AG09309 (cell line): ENCODE measurements around the gene TNK2.

Experiments
- DNase-seq: peaks from one replicate; pipeline ENCODE4 v3.0.0-alpha.2; 2010; ENCODE audit warnings: low read depth
- H3K4me3 ChIP-seq: 2 replicates; pipeline ENCODE4 v1.5.1; 2011; ENCODE audit warnings: mild to moderate bottlenecking, low read depth, low read length, moderate library complexity; ENCODE audit not compliant: control insufficient read depth
- TF ChIP-seq, protein P1 (sequence below): IDR thresholded peaks from 2 replicates; pipeline ENCODE4 v1.5.1; 2011; ENCODE audit warnings: mild to moderate bottlenecking, low read depth, low read length, inconsistent platforms; ENCODE audit not compliant: insufficient read depth, control insufficient read depth; ENCODE audit errors: missing control alignments

Gene TNK2

DNA sequence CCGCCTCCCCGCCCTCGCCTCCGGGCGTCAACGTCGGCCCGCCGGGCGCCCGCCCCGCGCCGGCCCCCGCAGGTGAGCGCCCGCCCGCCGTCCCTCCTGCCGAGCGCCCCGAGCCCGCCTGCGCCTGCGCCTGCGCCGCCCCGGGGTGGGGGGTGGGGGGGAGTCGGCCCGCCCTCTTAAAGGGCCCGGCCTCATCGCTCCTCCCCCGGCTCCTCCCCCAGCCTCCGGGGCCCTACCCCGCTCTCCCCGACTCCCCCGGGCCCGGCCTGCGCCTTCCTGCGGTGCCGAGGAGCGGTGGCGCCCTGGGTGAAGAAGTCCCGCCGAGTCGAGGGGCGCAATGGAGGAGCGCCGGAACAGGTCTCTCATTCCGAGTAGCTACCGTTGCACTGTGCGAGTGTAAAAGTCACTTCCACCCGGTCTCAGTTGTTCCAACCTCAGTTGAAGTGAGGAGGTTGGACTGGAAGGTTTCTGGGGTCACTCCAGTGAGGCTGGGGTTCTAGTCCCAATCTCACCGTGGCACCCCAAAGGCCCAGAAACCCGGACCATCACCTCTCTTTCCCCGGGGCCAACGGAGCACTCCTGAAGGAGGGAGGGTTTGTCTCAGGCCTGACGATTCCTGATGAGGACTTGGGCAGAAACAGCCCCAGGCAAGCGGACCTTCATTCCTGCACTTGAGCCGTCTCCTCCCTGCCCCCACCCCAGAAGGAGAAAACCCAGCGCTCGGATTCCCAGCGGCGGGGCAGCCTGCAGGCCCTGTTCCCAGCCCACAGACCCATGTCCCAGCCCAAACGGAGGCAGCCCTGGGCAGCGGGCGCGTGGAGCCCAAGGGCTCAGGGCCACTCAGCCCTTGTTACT lies 1.5 kb upstream of the TNK2 start:
- DNase-seq, result no peak
- TF ChIP-seq, protein P1, sequence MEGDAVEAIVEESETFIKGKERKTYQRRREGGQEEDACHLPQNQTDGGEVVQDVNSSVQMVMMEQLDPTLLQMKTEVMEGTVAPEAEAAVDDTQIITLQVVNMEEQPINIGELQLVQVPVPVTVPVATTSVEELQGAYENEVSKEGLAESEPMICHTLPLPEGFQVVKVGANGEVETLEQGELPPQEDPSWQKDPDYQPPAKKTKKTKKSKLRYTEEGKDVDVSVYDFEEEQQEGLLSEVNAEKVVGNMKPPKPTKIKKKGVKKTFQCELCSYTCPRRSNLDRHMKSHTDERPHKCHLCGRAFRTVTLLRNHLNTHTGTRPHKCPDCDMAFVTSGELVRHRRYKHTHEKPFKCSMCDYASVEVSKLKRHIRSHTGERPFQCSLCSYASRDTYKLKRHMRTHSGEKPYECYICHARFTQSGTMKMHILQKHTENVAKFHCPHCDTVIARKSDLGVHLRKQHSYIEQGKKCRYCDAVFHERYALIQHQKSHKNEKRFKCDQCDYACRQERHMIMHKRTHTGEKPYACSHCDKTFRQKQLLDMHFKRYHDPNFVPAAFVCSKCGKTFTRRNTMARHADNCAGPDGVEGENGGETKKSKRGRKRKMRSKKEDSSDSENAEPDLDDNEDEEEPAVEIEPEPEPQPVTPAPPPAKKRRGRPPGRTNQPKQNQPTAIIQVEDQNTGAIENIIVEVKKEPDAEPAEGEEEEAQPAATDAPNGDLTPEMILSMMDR, result no peak
- H3K4me3 ChIP-seq, result peak overlapping the region; percentile 45

DNA sequence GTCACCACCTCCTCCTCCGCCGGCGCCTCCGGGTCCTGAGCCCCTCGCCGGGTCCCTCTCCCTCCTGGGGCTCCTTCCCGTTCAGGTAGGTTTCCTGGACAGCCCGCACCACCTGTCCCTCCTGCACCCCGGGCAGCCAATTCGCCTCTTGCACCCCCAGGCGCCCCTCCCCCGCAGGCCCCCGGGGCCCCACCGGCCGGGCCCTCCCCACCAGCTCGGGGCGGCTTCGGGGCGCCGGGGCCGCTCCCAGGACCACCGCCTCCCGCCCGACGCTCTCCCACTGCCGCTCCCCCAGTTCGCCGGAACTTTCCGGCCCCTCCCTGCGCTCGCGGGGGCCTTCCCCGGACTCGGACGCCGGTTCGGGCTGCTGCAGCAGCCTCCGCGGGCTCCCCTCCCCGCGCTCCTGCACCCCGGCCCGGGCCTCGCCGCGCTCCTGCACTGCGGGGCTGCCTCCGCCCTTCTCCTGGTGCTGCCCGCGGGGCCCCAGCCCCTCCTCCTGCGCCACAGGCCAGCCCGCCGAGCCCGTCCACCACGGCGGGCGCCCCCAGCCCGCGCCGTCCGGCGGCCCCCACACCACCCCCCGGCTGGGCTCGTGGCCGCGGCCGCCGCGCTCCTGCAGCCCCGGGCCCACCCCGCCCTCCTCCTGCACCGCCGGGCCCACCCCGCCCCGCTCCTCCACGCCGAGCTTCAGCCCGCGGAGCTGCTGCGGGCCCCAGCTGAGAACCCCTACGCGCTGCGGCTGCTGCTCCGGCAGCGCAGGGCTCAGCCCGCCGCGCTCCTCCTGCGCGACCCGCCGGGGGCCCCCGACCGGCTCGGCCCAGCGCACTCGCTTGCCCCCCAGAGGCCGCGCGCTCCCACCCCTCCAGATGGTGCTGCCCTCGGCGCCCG lies 587 bp upstream of the TNK2 start:
- DNase-seq, result no peak
- TF ChIP-seq, protein P1, result no peak

DNA sequence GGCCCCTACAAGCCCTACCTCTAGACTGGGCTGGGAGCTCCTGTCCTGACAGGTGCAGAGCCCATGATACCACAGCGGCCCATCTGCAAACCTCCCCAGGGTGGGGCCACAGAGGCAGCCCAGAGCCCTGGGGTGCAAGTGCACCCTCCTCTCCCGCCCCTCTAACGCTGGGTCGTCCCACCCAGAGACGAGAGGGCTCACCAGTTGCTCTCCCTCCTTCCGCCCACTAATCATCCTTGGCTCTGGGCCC lies 742 bp downstream of the TNK2 start:
- no peak for DNase-seq
- TF ChIP-seq, protein P1, result no peak
- H3K4me3 ChIP-seq, result no peak overlapping the region

More for the DNA sequence above, 587 bp upstream of the TNK2 start:
- peak overlapping the region; percentile 45 for H3K4me3 ChIP-seq

DNA sequence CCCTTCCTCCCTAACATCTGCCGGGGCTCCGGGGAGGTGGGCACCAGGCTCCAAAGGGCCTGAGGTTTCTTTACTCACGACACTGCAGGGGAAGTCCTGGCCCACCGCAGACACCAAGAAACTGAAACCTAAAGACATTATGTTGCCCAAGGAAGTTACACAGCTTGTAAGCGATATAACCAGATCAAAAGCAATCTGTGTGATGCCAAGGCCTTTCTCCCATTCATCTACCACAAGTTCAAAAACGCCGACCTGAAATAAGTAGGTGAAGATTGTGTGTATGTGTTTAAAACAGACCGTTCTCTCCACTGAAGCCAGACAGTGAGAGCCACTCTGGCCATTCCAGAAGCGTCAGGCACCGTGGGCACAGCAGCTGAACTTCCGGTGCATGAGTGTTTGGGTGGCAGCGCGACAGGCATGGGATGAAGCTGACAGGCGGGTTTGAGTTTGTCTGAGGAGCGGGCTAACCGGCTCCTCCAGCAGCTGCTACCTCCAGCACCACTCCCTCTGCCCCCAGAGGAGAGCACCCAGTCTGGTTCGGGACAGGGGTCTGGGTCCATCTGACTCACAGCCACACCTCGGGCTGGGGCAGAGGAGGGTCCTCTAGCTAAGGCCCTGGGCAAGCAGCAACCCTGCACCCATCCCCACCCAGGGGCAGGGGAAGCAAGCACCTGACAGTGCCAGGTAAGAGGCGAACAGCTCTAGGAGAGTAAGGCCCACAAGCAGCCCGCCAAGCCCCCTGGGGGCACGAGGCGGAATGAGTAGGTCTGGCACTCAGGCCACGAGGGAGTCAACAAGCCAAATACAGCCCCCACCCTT lies 1.3 kb downstream of the TNK2 start:
- no peak overlapping the region for H3K4me3 ChIP-seq
- DNase-seq, result no peak
- TF ChIP-seq, protein P1, result no peak

DNA sequence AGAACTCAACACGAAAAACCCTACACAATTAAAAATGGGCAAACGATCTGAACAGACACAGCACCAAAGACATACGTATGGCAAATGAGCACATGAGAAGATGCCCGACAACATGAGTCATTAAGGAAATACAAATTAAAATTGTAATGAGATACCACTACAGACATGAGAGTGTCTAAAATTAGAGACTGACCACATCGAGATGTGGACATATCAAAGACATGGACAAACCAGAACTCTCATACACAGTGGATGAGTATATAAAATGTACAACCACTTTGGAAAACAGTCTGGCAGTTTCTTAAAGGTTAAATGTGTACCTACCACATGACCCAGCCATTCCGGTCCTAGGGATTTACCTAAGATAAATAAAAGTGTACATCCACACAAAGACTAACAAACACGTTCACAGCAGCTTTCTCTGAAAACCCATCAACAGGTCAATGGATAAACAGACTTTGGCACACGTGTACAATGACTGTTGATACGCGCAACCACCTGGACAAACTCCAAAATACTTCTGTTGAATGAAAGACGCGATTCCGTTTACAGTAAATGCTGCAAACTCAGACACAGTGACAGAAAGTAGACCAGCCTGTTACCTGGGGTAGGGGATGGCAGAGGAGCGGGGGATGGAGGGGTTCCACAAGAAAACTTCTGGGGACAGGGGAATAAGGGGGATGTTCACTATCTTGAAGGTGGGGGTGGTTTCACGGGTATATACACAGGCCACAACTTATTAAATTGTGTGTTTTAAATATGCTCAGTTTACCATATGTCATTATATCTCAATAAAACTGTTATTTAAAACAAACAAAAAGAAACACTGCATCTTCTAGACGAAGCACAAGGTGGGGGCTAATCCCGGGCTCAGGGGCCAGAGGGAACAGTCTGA lies 2.1 kb downstream of the TNK2 start:
- H3K4me3 ChIP-seq, result no peak overlapping the region
- TF ChIP-seq, protein P1, result no peak
- no peak for DNase-seq
